NCI-H2227 (cell line): ENCODE data around the gene DGCR2.
"Not testable (repeated sequence)": the region's sequence is repeated elsewhere in the genome, so short reads cannot be mapped to it uniquely, and the experiment has no call there.

ENCODE experiments used
- DNase-seq: peaks from one replicate; lab custom pipeline; 2025; ENCODE audit not compliant: unreplicated experiment; lab: John Stamatoyannopoulos, UW

Gene DGCR2

DNA sequence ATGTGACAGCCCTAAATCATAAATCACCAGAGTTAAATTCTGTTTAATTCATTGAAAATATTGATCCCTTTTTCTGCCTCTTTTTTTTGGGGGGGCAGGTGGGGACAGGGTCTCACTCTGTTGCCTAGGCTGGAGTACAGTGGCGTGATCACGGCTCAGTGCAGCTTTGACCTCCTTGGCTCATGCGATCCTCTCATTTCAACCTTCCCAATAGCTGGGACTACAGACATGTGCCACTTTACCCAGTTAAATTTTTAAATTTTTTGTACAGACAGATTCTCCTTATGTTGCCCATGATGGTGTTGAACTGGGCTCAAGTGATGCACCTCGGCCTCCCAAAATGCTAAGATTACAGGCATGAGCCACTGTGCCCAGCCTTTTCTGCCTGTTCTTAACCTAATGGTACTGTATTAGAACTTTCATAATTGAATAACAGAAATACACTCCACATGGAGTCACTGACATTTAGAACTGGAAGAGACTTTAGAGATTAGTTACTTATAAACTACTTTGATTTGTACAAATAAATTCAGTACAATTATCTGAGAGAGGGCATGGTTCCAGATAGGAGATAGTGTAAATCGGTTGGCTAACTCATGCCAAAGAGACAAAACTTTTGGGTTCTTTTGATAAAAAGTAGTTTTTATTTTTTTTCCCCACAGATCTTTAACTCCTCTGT, 109.8 kb downstream of the DGCR2 start:
- no peak for DNase-seq

DNA sequence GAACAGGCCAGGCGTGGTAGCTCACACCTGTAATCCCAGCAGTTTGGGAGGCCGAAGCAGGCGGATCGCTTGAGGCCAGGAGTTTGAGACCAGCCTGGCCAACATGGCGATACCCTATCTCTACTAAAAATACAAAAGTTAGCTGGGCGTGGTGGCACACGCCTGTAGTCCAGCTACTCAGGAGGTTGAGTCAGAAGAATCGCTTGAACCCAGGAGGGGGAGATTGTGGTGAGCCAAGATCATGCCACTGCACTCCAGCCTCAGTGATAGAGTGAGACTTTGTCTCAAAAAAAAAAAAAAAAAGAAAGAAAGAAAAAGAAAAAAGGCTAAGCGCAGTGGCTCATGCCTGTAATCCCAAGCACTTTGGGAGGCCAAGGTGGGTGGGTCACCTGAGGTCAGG, 110.6 kb downstream of the DGCR2 start:
- DNase-seq = not testable (repeated sequence)

DNA sequence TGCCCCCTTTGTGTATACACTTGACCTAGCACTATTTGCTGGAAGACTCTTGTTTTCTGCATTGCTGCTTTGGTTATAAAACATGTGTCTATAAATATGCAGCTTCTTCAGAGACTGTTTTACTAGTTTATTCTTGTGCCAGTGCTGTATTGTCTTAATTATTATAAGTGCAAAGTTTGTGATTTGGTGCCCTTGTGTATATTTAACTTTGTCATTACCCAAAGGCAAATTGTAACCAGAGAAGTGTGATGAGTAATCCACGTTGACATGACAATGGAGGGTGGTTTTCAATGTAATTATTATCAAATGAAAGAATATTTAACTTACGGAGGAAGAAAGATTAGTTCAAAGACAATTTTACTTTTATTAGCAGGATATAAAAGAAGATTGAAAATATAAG, 111.1 kb downstream of the DGCR2 start:
- DNase-seq = no peak

DNA sequence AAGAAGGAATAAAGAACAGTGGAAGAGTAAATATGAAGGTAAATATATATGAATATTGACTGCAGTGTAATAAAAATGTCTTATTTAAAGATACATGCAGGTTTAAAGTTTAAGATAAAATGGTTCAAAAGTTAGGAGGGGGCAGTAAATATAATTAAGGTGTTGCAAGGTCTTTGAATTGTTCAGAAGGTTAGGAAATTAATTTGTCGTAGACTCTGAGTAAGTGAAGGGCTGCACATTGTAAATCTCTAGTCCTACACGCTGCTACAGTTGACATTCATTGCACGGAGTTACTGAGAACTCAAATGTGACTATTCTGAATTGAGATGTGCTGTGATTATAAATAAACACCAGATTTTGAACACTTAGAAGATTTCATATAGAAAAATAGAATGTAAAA, 116.3 kb downstream of the DGCR2 start:
- no peak for DNase-seq

DNA sequence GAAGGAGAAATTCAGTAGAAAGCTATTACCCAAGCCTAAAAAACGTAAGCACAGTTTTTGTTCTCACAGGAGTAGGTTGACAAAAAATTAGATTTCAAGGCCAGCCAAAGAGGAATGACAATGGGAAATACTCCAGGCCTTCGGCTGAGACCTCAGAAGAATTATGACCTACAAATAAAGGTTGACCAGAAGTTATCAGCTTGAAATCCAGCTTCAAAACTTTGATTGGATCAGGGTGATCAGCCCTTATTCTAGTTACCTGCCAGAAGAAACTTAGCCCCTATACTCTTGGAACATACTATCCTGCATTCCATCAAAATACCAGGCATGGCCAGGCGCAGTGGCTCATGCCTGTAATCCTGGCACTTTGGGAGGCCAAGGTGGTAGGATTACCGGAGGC, 117.7 kb downstream of the DGCR2 start:
- no peak for DNase-seq

DNA sequence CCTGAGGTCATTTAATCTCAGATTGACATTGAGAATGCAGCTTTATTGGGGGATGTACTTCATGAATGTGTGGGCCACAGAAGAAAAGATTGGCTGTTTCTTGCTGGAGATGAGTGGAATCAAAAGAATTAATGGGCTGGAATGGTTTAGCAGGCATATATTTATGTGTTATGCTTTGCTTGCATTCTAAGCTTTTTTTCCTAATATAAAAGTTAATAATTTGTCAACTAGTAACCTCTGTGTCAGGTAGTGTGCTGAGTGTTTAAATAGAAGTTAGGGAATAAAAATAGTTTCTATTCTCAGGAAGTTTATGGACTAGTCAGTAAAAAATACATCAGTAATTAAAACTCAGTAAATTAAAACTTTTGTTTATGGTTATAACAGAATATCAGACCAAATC, 118.7 kb downstream of the DGCR2 start:
- DNase-seq = no peak

DNA sequence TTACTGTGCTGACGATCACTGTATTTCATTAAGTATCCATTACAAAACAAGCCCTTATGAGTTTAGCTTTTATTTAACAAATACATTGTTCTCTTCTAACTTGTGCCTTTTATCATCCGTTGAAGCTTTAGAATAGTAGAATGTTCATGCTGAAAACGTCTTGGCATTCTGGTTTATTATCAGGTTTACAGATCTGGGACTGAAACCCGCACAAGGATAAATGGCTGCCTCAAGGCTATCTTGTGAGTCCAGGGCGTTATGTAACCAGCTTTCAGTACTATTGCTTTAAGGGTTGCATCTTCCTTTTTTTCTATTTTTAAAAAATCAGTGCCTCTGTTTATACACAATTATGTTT, 119.6 kb downstream of the DGCR2 start:
- no peak for DNase-seq

DNA sequence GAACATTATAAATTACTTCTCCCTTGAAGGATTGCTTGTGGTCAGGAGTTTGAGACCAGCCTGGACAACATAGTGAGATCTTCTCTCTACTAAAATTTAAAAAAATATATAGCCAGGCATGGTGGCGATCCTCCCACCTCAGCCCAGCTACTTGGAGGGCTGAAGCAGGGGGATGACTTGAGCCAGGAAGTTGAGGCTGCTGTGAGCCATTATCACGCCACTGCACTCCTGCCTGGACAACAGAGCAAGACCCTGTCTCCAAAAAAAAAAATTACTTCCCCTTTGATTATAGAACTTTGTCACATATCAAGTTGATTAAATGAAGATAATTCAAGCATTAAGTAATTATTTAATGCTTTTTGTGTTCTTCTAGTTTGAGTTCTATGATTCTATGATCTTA, 121.0 kb downstream of the DGCR2 start:
- no peak for DNase-seq

DNA sequence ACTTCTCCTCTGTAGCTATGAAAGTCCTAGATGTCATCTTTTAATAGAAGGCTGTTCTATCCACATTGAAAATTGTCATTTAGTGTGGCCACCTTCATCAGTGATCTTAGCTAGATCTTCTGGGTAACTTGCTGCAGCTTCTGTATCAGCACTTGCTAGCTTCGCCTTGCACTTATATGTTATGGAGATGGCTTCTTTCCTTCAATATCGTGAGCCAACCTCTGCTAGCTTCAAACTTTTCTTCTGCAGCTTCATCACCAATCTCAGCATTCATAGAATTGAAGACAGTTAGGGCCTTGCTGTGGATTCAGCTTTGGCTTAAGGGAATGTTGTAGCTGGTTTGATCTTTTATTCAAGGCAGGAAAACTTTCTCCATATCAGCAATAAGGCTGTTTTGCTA, 122.1 kb downstream of the DGCR2 start:
- DNase-seq = not testable (repeated sequence)

DNA sequence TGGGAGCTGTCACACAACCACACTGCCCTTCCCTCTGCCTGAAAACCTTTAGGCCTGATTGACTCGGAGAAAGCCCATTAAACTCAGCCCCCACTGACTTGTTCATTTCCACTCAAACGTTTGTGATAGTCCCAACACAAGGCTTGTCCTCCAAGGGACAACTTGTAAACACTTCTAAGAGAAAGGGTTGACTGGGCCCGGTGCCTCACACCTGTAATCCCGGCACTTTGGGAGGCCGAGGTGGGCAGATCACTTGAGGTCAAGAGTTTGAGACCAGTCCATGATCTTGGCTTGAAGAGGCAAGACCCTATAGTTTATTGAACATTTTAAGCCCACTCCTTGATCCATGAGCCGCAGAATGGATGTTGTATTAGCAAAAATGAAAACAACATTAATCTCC, 122.8 kb downstream of the DGCR2 start:
- DNase-seq = no peak

DNA sequence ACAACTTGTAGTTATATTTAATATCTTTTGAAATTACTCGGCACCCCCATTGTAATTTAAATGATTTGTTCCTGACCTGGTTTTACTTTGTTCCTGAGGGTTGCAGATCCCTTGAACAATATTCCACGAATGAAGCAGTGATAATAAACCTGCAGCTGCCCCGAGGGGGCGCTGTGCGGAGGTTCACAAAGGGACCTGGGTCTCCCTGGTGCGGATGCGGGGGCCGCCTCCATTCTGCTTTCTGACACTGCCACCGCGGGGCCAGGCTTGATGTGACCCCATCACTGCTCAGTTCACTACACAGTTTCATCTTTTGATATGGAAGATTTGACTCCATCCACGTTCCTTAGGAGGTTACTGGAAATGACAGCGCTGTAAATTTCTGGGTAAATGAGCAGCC, 123.2 kb downstream of the DGCR2 start:
- no peak for DNase-seq

DNA sequence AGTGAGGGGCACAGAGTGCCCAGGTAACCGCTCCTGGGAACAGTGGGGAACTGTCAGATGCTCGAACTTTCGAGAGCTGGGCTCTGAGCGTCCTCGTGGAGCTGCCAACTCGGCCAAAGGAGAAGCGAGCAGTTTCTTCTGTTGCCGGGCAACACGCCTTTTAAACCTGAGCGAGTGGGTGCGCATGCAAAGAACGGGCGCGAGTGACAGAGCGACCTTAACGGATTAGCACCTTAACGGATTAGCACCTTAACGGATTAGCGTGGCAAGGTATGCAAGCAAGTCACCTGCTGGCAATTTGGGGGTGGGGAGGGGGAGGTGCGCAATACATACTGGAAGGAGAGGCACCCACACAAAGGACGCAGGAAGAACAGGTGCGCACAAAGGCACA, 124.3 kb downstream of the DGCR2 start:
- no peak for DNase-seq

DNA sequence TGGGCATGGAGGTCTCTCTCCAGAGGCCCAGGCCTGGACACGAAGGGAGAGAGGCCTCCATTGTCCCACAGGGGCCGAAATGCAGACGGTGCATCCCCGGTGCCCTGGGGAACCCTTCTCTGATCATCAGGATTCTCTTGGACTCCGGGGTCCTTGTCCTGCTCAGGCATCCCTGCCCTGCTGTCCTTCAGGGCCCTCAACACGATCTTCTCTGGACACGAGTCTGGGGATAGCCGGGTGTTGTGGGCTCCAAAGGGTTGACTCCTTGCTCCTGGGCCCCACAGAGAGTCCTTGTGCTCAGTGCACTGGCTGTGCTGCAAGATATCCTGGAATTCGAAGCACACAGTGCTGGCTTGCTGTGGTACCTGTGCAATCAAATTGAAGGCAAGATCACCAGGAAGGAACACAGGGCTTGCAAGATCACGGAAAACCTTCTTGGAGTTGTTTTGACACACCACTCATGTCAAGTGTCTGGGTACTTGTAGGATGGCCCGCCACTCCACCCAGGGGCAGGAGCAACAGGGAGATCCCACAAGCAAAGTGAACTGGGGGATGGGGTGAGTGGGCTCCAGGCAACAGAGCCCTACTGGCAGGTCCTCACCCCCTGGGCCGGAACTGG, 124.8 kb downstream of the DGCR2 start:
- DNase-seq = no peak

DNA sequence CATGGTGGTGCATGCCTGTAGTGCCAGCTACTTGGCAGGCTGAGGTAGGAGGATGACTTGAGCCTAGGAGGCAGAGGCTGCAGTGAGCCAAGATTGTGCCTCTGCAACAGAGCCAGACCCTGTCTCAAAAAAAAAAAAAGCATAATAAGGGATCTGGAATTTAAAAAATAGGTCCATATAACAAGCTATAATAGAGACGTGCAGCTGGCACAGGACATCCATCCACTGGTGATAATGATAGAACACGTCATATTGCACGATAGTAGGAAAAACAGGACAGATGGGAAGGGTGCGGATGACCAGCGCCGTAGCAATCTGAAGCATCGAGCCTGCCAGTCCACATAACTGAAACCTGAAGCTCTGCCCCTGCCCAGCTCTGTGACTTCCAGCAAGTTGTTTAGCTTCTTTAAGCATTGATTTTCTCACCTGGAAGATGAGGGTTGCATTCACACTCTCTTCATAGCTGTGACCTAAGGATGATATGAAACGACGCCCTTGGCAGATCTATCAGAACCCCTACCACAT, 125.8 kb downstream of the DGCR2 start:
- DNase-seq = no peak

DNA sequence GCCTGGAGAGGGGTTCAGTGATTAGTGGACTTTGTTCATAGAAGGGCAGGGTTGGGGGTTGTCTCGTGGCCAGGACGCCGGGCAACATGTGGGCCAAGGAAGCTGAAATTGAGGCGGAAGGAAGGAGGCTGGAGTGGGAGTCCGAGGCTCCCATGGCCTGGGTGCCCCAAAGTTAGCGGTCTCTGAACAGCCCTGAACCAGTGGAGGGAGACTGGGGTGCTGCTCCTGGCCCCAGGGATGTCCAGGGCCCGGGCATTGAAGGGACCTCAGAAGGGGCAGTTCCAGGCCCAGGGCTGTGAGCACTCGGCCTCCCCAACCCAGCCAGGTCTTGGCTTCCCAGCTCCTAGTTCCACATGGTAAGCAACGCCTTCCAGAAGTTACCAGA, 126.9 kb downstream of the DGCR2 start:
- DNase-seq = no peak

DNA sequence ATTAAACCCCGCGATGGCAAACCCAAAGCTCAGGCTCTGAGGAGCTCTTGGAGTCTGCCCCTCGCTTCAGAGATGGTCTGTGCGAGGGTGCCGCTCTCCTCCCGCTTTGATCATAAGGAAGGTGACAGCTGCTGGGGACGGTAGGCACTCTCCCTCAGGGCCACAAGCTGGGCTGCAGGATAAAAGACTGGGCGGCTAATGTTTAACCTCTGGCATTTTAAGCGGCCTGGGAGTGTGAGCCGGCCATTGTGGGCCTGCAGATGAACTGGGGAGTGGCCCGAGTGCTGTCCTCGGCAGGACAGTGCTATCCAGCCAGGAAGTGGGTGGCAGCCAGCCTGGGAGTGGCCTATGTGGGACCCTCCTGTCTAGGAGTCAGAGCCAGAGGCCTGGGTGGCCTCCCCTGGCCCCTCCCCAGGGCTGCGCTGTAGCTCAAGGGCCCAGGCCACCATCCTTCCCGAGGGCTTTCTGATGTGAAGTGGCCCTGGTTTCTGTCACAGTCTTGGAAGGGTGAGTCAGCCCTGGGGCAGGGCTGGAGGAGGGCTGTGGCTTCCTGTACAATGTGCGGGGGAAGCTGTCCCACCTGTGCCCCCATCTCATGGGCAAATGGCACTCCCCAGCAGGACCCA, 127.4 kb downstream of the DGCR2 start:
- DNase-seq = no peak

DNA sequence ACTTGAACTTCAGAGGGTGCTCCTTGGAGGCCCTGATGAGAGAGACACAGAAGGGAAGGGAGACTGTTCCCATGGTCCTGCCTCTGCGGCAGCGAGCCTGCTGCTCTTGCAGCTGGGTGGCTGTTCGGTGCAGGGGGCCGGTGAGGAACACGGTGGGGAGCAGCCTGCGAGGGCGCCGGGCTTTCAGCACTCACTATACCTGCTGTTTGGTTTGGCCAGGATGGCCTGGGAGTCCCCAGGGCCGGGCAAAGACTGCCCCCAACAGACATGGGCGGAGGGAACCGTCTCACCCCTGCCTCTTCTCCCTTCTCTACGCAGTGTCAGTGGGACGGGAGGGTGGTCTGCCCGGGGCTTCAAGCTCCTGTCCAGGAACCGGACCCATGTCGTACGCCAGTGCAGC, 128.2 kb downstream of the DGCR2 start:
- DNase-seq = no peak

DNA sequence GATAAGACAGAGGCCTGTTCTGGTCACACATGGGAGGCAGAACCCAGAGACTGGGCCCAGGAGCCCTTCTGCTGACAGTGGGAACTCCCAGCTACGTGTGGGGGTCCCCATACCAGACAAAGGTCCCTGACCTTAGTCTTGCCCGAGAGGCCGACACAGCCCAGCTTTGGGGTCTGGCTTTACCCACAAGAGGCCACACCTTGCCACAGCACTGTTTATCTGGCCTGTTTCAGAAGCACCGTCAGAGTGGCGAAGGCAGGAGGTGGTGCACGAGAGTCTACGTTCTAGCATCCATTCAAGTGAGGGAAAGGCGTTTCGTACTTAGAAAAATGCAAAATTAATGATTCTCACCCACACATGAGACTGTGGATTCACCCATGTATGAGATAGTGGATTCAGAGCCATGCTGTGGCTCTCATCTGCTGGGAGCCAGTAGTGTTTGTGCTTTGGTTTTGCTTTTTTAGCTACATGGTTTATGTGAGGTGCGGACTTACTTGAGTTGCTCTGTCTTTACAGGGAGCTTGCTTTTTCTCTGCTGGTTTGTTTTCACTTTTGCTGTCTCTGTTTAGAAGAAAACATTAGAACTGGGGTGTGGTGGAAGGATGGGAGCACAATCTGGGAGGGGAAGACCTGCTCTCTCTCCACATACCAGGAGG, 129.5 kb downstream of the DGCR2 start:
- no peak for DNase-seq

DNA sequence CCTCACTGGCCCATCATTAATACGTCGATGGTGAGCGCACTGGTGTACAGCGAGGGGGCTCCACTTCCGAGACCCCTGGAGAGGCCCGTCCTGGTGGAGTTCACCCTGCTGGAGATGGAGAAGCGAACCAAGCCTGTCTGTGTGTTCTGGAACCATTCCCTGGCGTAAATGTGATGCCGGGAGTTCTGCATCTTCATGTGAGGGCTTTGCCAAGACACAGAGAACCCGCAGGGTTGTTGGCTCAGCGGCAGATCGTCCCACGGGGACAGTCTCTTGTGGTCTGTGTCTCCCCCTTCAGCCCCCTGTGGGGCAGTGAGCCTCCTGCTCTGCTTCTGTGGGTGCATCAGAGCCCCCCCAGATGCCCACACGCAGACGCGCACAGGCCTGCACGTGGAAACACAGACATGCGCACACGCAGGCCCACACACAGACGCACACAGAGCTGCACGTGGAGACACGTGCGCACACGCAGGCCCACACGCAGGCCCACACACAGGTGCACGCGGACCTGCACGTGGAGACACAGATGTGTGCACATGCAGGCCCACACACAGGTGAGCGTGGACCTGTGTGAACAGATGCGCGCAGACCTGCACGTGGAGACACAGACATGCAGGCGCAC, 130.3 kb downstream of the DGCR2 start:
- no peak for DNase-seq

DNA sequence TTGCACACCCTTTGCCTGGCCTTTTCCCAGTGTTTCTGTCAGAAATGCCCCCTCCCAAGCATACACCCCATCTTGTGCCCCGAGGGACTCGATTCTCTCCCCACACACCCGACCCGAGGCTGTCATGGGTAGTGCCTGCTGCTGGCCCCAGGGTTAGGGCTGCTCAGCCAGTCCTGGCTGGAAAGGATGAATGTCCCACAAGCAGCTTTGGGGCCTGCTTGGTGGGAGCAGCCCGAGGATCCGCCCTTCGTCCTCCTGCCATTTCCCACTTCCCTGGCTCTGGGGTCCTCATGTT, 131.1 kb downstream of the DGCR2 start:
- no peak for DNase-seq

DNA sequence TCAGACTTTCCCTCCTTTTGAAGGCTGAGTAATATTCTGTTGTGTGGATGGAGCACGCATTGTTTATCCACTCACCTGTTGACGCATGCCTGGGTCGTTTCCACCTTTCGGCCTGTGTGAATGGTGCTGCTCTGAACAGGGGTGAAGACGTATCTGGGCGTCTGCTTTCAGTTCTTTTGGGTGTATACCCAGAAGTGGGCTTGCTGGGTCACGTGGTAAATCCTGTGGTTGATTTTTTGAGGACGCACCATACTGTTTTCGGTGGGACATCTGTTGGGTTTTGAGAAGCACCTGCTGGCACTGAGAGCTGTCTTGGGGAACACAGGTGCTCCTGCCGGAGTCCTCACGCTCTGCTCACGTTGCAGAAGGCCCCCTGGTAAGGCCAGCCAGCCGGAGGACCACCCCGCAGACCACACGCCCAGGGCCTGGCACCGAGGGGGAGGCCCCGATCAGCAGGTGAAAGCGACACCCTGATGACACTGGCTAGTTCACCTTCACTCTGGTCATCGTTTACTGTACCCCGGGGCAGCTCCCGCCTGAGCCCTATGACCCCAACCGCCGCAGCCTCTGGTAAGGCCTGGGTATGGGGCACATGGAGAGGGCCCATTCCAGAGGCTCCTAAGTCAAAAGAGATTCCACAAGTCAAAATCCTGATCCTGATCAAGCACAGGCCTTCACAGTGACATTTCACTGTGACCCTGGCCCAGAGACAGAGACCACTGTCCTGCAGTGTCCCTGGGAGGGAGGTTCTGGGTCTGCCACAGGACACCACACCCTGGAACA, 131.7 kb downstream of the DGCR2 start:
- DNase-seq = no peak
